ENCODE measurements around the gene SND1.
"Not testable (repeated sequence)": the region's sequence is repeated elsewhere in the genome, so short reads cannot be mapped to it uniquely, and the experiment has no call there.

The SND1 gene

DNA sequence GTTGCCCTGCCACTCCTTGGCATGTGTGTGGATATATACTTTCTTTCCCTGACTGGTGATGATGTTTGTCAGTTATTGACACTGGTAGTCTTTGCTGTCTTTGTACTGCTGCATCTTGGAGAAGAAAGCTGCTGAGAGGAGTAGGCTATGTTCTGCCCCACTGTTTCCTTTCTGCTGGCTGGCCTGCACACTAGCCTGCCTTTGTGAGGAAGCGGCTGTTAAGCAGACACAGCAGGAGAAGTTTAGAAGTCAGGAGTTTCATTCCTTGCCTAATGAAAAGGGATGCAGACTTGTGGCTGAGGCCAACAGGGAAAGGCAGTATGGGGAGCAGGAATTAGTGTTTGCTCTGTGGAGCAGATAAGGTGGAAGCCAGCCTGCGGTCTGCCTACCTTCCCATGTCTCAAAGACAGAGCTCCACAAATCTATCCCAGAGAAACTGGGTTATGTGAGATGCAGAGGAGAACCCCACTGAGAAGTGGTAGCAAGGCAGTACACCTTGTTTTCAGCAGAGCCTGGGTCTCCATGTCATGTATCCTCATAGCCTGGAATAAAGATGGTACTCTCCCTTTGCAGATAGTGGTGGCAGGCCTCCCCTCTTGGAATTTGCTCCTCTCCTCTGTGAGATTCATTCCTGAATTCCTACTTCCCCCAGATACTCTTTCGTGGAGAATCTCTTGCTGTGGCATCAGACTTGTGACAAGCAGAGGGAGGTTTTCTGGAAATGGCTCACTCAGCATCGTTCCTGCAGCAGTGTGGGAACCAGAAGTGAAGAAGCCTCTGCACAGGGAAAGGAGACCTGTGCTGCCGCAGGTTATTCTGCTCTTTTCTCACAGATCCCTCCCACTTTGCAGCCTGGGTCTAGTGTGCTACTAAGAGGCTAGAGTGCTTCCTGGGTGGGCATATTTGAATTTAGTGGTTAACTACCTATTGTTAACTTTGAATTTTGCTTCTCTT is 249.0 kb downstream of the SND1 start:
- H3K36me3 ChIP-seq (ENCODE audit: control insufficient read depth, insufficient read depth, low read length) = peaks cover 11% of the 10 kb centered on the region; the same call in 1 of the 2 replicates
- peak overlapping the region; percentile 15; the same call in 1 of the 2 replicates for H3K4me3 ChIP-seq (ENCODE audit: low read depth, low read length)
- no peaks in the 10 kb centered on the region for H3K9me3 ChIP-seq (ENCODE audit: control insufficient read depth, insufficient read depth, low read length)
- no peak overlapping the region; the same call in 1 of the 2 replicates for H3K9ac ChIP-seq (ENCODE audit: low read depth, low read length)
- H3K27ac ChIP-seq (ENCODE audit: low read depth, low read length) = peak overlapping the region; percentile 74
- no peaks in the 10 kb centered on the region for H3K27me3 ChIP-seq (ENCODE audit: control insufficient read depth, insufficient read depth, low read length)
- peaks cover 67% of the 10 kb centered on the region for H3K4me1 ChIP-seq (ENCODE audit: control insufficient read depth, insufficient read depth, low read length)

- H3K36me3 ChIP-seq (ENCODE audit: control insufficient read depth, insufficient read depth, low read length) = peaks cover 12% of the 10 kb centered on the region; the same call in 1 of the 2 replicates
- H3K27ac ChIP-seq (ENCODE audit: low read depth, low read length) = no peak overlapping the region
- peaks cover 58% of the 10 kb centered on the region for H3K4me1 ChIP-seq (ENCODE audit: control insufficient read depth, insufficient read depth, low read length)
- no peak overlapping the region for H3K9ac ChIP-seq (ENCODE audit: low read depth, low read length)
- no peaks in the 10 kb centered on the region for H3K9me3 ChIP-seq (ENCODE audit: control insufficient read depth, insufficient read depth, low read length)
- no peak overlapping the region; the same call in 1 of the 2 replicates for H3K4me3 ChIP-seq (ENCODE audit: low read depth, low read length)
- H3K27me3 ChIP-seq (ENCODE audit: control insufficient read depth, insufficient read depth, low read length) = no peaks in the 10 kb centered on the region
Measured at GRCh38 chr7:127901895-127902703, 250.1 kb downstream of the SND1 start.

GRCh38 chr7:127902753-127903152 is 250.8 kb downstream of the SND1 start:
- H3K4me3 ChIP-seq (ENCODE audit: low read depth, low read length); H3K9ac ChIP-seq (ENCODE audit: low read depth, low read length); H3K27ac ChIP-seq (ENCODE audit: low read depth, low read length); H3K27me3 ChIP-seq (ENCODE audit: control insufficient read depth, insufficient read depth, low read length); H3K9me3 ChIP-seq (ENCODE audit: control insufficient read depth, insufficient read depth, low read length): not testable (repeated sequence)
- Histone ChIP-seq H3K36me3 (ENCODE audit: control insufficient read depth, insufficient read depth, low read length) (peaks cover 12% of the 10 kb centered on the region; the same call in 1 of the 2 replicates), H3K4me1 (ENCODE audit: control insufficient read depth, insufficient read depth, low read length) (peaks cover 58% of the 10 kb centered on the region)

- no peaks in the 10 kb centered on the region for H3K9me3 ChIP-seq (ENCODE audit: control insufficient read depth, insufficient read depth, low read length)
- H3K27ac ChIP-seq (ENCODE audit: low read depth, low read length) = peak overlapping the region; percentile 60
- no peak overlapping the region for H3K9ac ChIP-seq (ENCODE audit: low read depth, low read length)
- peaks cover 58% of the 10 kb centered on the region for H3K4me1 ChIP-seq (ENCODE audit: control insufficient read depth, insufficient read depth, low read length)
- 0 out of 2 replicates have a peak overlapping the region, but pooled peaks have one; percentile 1 for H3K4me3 ChIP-seq (ENCODE audit: low read depth, low read length)
- H3K27me3 ChIP-seq (ENCODE audit: control insufficient read depth, insufficient read depth, low read length) = no peaks in the 10 kb centered on the region
- H3K36me3 ChIP-seq (ENCODE audit: control insufficient read depth, insufficient read depth, low read length) = peaks cover 15% of the 10 kb centered on the region; the same call in 1 of the 2 replicates
Measured at GRCh38 chr7:127903892-127904669, 252.1 kb downstream of the SND1 start.

GRCh38 chr7:127904670-127904985 is 252.6 kb downstream of the SND1 start:
- Histone ChIP-seq H3K4me1 (ENCODE audit: control insufficient read depth, insufficient read depth, low read length) (peaks cover 54% of the 10 kb centered on the region), H3K27me3 (ENCODE audit: control insufficient read depth, insufficient read depth, low read length) (no peaks in the 10 kb centered on the region), H3K36me3 (ENCODE audit: control insufficient read depth, insufficient read depth, low read length) (peaks cover 17% of the 10 kb centered on the region; the same call in 1 of the 2 replicates), H3K4me3 (ENCODE audit: low read depth, low read length) (no peak overlapping the region), H3K27ac (ENCODE audit: low read depth, low read length) (peak overlapping the region; percentile 60), H3K9me3 (ENCODE audit: control insufficient read depth, insufficient read depth, low read length) (no peaks in the 10 kb centered on the region), H3K9ac (ENCODE audit: low read depth, low read length) (no peak overlapping the region)

- H3K36me3 ChIP-seq (ENCODE audit: control insufficient read depth, insufficient read depth, low read length) = peaks cover 17% of the 10 kb centered on the region; the same call in 1 of the 2 replicates
- no peaks in the 10 kb centered on the region for H3K27me3 ChIP-seq (ENCODE audit: control insufficient read depth, insufficient read depth, low read length)
- H3K27ac ChIP-seq (ENCODE audit: low read depth, low read length) = peak overlapping the region; percentile 60
- H3K4me3 ChIP-seq (ENCODE audit: low read depth, low read length) = no peak overlapping the region
- peaks cover 50% of the 10 kb centered on the region for H3K4me1 ChIP-seq (ENCODE audit: control insufficient read depth, insufficient read depth, low read length)
- no peak overlapping the region for H3K9ac ChIP-seq (ENCODE audit: low read depth, low read length)
- H3K9me3 ChIP-seq (ENCODE audit: control insufficient read depth, insufficient read depth, low read length) = no peaks in the 10 kb centered on the region
Measured at GRCh38 chr7:127905021-127905420, 253.0 kb downstream of the SND1 start.

DNA sequence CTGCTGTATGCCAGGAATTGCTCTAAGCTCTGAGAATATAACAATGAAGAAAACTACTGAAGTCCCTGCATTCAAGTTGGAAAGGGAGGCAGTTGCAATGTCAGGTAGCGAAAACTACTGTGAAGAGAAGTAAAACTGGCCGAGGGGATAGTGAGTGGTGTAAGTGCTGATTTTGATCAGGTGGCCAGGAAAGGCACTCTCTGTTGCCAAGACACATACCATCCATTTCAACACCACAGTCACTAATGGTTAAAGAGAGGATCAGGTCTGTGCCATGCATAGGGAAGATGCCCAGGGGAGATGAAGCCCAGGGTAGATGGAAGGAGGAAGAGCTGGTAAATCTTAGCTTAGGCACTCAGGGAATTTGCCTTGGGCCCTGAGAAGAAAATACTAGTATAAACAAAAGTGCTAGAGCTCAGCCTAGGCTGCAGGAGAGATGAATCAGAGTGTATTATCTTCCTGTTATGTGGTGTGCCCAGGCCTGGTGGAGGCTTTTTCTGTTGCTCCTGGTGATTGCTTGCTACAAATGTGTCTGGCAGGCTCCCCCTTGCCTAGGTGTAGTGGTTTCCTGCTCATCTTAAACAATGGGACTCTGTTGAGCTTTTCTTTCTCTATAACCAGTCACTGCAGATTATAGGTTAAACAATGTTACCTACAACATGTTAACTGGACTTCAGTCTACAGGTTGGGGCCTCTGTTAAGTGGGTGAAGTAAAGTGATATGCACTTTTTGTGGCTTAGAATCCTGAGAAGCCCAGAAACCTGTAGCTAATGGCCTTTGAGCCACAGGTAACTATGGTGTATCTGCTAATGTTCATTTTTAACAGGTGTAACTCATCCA is 253.7 kb downstream of the SND1 start:
- Histone ChIP-seq H3K4me3 (ENCODE audit: low read depth, low read length) (no peak overlapping the region), H3K27me3 (ENCODE audit: control insufficient read depth, insufficient read depth, low read length) (no peaks in the 10 kb centered on the region), H3K9me3 (ENCODE audit: control insufficient read depth, insufficient read depth, low read length) (no peaks in the 10 kb centered on the region), H3K27ac (ENCODE audit: low read depth, low read length) (no peak overlapping the region), H3K4me1 (ENCODE audit: control insufficient read depth, insufficient read depth, low read length) (peaks cover 43% of the 10 kb centered on the region), H3K9ac (ENCODE audit: low read depth, low read length) (no peak overlapping the region), H3K36me3 (ENCODE audit: control insufficient read depth, insufficient read depth, low read length) (peaks cover 17% of the 10 kb centered on the region; the same call in 1 of the 2 replicates)

- peaks cover 32% of the 10 kb centered on the region for H3K4me1 ChIP-seq (ENCODE audit: control insufficient read depth, insufficient read depth, low read length)
- no peaks in the 10 kb centered on the region for H3K27me3 ChIP-seq (ENCODE audit: control insufficient read depth, insufficient read depth, low read length)
- no peak overlapping the region for H3K4me3 ChIP-seq (ENCODE audit: low read depth, low read length)
- H3K27ac ChIP-seq (ENCODE audit: low read depth, low read length) = no peak overlapping the region
- H3K9me3 ChIP-seq (ENCODE audit: control insufficient read depth, insufficient read depth, low read length) = no peaks in the 10 kb centered on the region
- H3K9ac ChIP-seq (ENCODE audit: low read depth, low read length) = no peak overlapping the region
- H3K36me3 ChIP-seq (ENCODE audit: control insufficient read depth, insufficient read depth, low read length) = peaks cover 17% of the 10 kb centered on the region; the same call in 1 of the 2 replicates
Measured at GRCh38 chr7:127907110-127908040, 255.4 kb downstream of the SND1 start.

Data from HUES48 (cell line).